A549 (cell line): ENCODE data around the gene TSKU. TPM values are rescaled to one million over a fixed set of nuclear protein-coding genes. Genes with fewer than 3 reads are reported as not detected.

ENCODE experiments used
- ATAC-seq, 2 experiments: fragments of 200-7000 bp in 1 of 2; fragments of >200 bp in 1 of 2; cut with Nextera tagmentation in 1 of 2; cut with Tn5 transposase in 1 of 2; 3 replicates each; pipeline versions ENCODE4 v1.8.0 to v1.9.1; 2018 to 2020; ENCODE audit warnings: mild to moderate bottlenecking in 1 of 2, moderate library complexity in 1 of 2
- CTCF ChIA-PET: fragments of 300-600 bp; sonication (Branson Sonifier 250); formaldehyde crosslinking; extraction: SDS; loops from one replicate; lab custom pipeline; 2021; ENCODE audit warnings: antibody characterized with exemption, inconsistent platforms; lab: Yijun Ruan, JAX
- POLR2A ChIA-PET: fragments of 350-600 bp; formaldehyde crosslinking; extraction: SDS; loops from one replicate; lab custom pipeline; 2021; ENCODE audit warnings: antibody characterized with exemption, inconsistent platforms; lab: Yijun Ruan, JAX
- DNase-seq, 2 experiments: peaks; one replicate each; pipeline versions ENCODE4 v3.0.0 to v3.0.0-alpha.2; 2011 to 2016; ENCODE audit warnings: low read depth in 1 of 2, low spot score in 1 of 2
- FAIRE-seq: peaks from 2 replicates; lab custom pipeline; 2011; peaks lifted over from hg19 to GRCh38; lab: Jason Lieb, UNC
- H3K27ac ChIP-seq, 2 experiments: fragments of >200 bp; sonication (Bioruptor Twin); formaldehyde crosslinking; 3 replicates each; pipeline ENCODE4 v1.5.1; 2016 to 2017
- H3K4me1 ChIP-seq: fragments of >200 bp; sonication (Bioruptor Twin); formaldehyde crosslinking; 3 replicates; pipeline ENCODE4 v1.6.1; 2016
- H3K4me2 ChIP-seq: fragments of >200 bp; sonication (Bioruptor Twin); formaldehyde crosslinking; 3 replicates; pipeline ENCODE4 v1.6.1; 2016
- H3K4me3 ChIP-seq: fragments of >200 bp; sonication (Bioruptor Twin); formaldehyde crosslinking; 3 replicates; pipeline ENCODE4 v1.5.1; 2016
- H3K9me3 ChIP-seq: fragments of >200 bp; sonication (Bioruptor Twin); formaldehyde crosslinking; 3 replicates; pipeline ENCODE4 v1.6.1; 2016
- BCL3 ChIP-seq: fragments of >200 bp; sonication (Bioruptor Twin); formaldehyde crosslinking; IDR thresholded peaks from 3 replicates; pipeline ENCODE4 v1.6.1; 2016
- CTCF ChIP-seq: fragments of >200 bp; sonication (Bioruptor Twin); formaldehyde crosslinking; IDR thresholded peaks from 3 replicates; pipeline ENCODE4 v1.5.1; 2016
- EHF ChIP-seq: fragments of 250-450 bp; sonication (Bioruptor Pico); IDR thresholded peaks from 2 replicates; pipeline ENCODE4 v1.5.0; 2020; ENCODE audit warnings: mild to moderate bottlenecking
- EHMT2 ChIP-seq: fragments of 200-600 bp; sonication (generic); IDR thresholded peaks from 2 replicates; pipeline ENCODE4 v1.6.1; 2016; ENCODE audit warnings: antibody characterized with exemption, low read depth, mild to moderate bottlenecking, moderate library complexity
- ELK1 ChIP-seq: fragments of 150-350 bp; IDR thresholded peaks from 2 replicates; pipeline ENCODE4 v1.6.1; 2014; ENCODE audit warnings: low read depth, mild to moderate bottlenecking, low read length
- ESRRA ChIP-seq: fragments of 150-350 bp; IDR thresholded peaks from 2 replicates; pipeline ENCODE4 v1.6.1; 2014; ENCODE audit warnings: mild to moderate bottlenecking, low read length, borderline replicate concordance
- FOSB ChIP-seq: fragments of 250-450 bp; sonication (Bioruptor Pico); IDR thresholded peaks from 2 replicates; pipeline ENCODE4 v1.5.0; 2020; ENCODE audit warnings: mild to moderate bottlenecking, moderate library complexity
- GATA3 ChIP-seq: IDR thresholded peaks from 2 replicates; pipeline ENCODE4 v1.6.1; 2012; ENCODE audit warnings: borderline replicate concordance
- HOXA7 ChIP-seq: fragments of 250-450 bp; sonication (Bioruptor Pico); IDR thresholded peaks from 2 replicates; pipeline ENCODE4 v1.5.0; 2020; ENCODE audit warnings: mild to moderate bottlenecking, moderate library complexity
- MAX ChIP-seq: IDR thresholded peaks from 2 replicates; pipeline ENCODE4 v1.6.1; 2012
- MAZ ChIP-seq: fragments of 150-350 bp; IDR thresholded peaks from 2 replicates; pipeline ENCODE4 v1.6.1; 2014; ENCODE audit warnings: antibody characterized with exemption, low read depth, low read length, borderline replicate concordance
- PBX3 ChIP-seq: IDR thresholded peaks from 2 replicates; pipeline ENCODE4 v1.6.1; 2012
- POLR2A ChIP-seq: IDR thresholded peaks from 2 replicates; pipeline ENCODE4 v1.6.1; 2012; ENCODE audit warnings: mild to moderate bottlenecking, low read length
- RARB ChIP-seq: fragments of 250-450 bp; sonication (Bioruptor Pico); IDR thresholded peaks from 2 replicates; pipeline ENCODE4 v1.8.0; 2021; ENCODE audit warnings: mild to moderate bottlenecking, moderate library complexity
- USF2 ChIP-seq: fragments of 450-650 bp; IDR thresholded peaks from 2 replicates; pipeline ENCODE4 v1.6.1; 2014; ENCODE audit warnings: antibody characterized with exemption
- ZSCAN20 ChIP-seq: fragments of 250-450 bp; sonication (Bioruptor Pico); IDR thresholded peaks from 2 replicates; pipeline ENCODE4 v1.8.0; 2022; ENCODE audit warnings: mild to moderate bottlenecking, moderate library complexity
- WGBS: methylation state at CpG from one replicate; pipeline ENCODE4 v1.1.6; 2017; ENCODE audit errors: missing lambda C conversion rate; 5-methylcytosine and 5-hydroxymethylcytosine counted together
- polyA plus RNA-seq, 4 experiments: library from polyadenylated mRNA; depleted of rRNA in 3 of 4; stranded (reverse); fragments of >200 nt; fragmentation: RNase III in 1 of 4; extraction: RNeasy Plus Mini Kit Qiagen cat#74134 plus additional on column Dnase treatment in 1 of 4; gene quantifications; 2 replicates in 3 of 4; 3 replicates in 1 of 4; pipeline ENCODE4 v1.2.3, GENCODE V29; 2011 to 2017

TSKU gene
- polyA plus RNA-seq, 2 of the 4 experiments (the other 2 are of a cell fraction): 164 to 171 TPM

- no peak for TF ChIP-seq ELK1
- no peak for TF ChIP-seq ESRRA
- no peak for TF ChIP-seq ZSCAN20 (CRISPR knock-in tag)
- TF ChIP-seq MAZ: no peak
- 0 out of 2 replicates have a peak, but pooled peaks have one; percentile 39 for TF ChIP-seq FOSB (CRISPR knock-in tag)
- no peak for TF ChIP-seq EHF
Observed at GRCh38 chr11:76801225-76801624, 18.1 kb downstream of the TSKU start (continued).

GRCh38 chr11:76801736-76802135, 18.6 kb downstream of the TSKU start:
- FAIRE-seq: no peak
- CTCF ChIA-PET: interaction anchor here (0.7 to 9.2 kb wide), 12 partner anchors 8 to 118 kb away, joined by 3 to 207 read pairs (median 6); no protein-coding TSS in a partner anchor
- H3K4me2 ChIP-seq: peak overlapping the region; percentile 92

More at GRCh38 chr11:76801736-76802135, 18.6 kb downstream of the TSKU start:
- POLR2A ChIA-PET: interaction anchor here (1.3 to 2.0 kb wide), 4 partner anchors 19 to 117 kb away, joined by 3 to 12 read pairs (median 4); partner anchors contain the start of gene TSKU
- ATAC-seq (peak in 1 of 2 experiments; percentile 0; a peak in 1 of 6 replicates), DNase-seq (no peak)
- peaks cover 99% of the 10 kb centered on the region for H3K4me1 ChIP-seq
- TF ChIP-seq CTCF (no peak), GATA3 (no peak), MAX (no peak), HOXA7 (CRISPR knock-in tag) (0 out of 2 replicates have a peak, but pooled peaks have one; percentile 59), PBX3 (no peak), POLR2A (no peak), EHMT2 (no peak), RARB (CRISPR knock-in tag) (peak; percentile 51; the same call in 1 of the 2 replicates), USF2 (0 out of 2 replicates have a peak, but pooled peaks have one; percentile 27), ZSCAN20 (CRISPR knock-in tag) (0 out of 2 replicates have a peak, but pooled peaks have one; percentile 67), BCL3 (0 out of 3 replicates have a peak, but pooled peaks have one; percentile 28)
- H3K4me3 ChIP-seq: no peak overlapping the region
- 2% methylated on average over 2 of the region's 2 CpGs for WGBS
- H3K27ac ChIP-seq: peak overlapping the region; percentile 85 to 98
- H3K9me3 ChIP-seq: no peaks in the 10 kb centered on the region
